SU-DHL-6 (cell line): ENCODE results near the gene LXN.

Experiments used
- H2AFZ ChIP-seq: fragments of 200-600 bp; sonication (generic); 2 replicates; pipeline ENCODE4 v1.6.1; 2014; ENCODE audit warnings: low read depth, mild to moderate bottlenecking, moderate library complexity, mixed read lengths, antibody characterized with exemption, low read length; ENCODE audit not compliant: severe bottlenecking
- H3F3A ChIP-seq: fragments of 200-600 bp; shearing (Covaris generic); 2 replicates; pipeline ENCODE4 v1.6.0; 2016; ENCODE audit warnings: antibody characterized with exemption, mild to moderate bottlenecking; ENCODE audit not compliant: insufficient read depth
- H3K27ac ChIP-seq: fragments of 200-600 bp; sonication (generic); 2 replicates; pipeline ENCODE4 v1.5.1; 2016; ENCODE audit warnings: low read depth, mild to moderate bottlenecking, low read length, moderate library complexity, mixed read lengths
- H3K27me3 ChIP-seq: fragments of 200-600 bp; sonication (generic), shearing (Covaris generic); 2 replicates; pipeline ENCODE4 v1.6.0; 2014; ENCODE audit warnings: mild to moderate bottlenecking, low read length
- H3K36me3 ChIP-seq: fragments of 200-600 bp; sonication (generic); 2 replicates; pipeline ENCODE4 v1.6.1; 2014; ENCODE audit warnings: mild to moderate bottlenecking, low read length, mixed read lengths
- H3K4me2 ChIP-seq: fragments of 300-600, 200-600 bp; shearing (Covaris generic), sonication (generic); 2 replicates; pipeline ENCODE4 v1.6.0; 2014; ENCODE audit warnings: low read length, low read depth, mild to moderate bottlenecking; ENCODE audit not compliant: poor library complexity, severe bottlenecking
- H3K4me3 ChIP-seq: fragments of 200-600 bp; sonication (generic); 2 replicates; pipeline ENCODE4 v1.5.1; 2014; ENCODE audit warnings: antibody characterized with exemption, low read length, mild to moderate bottlenecking, mixed read lengths; ENCODE audit not compliant: insufficient read depth, poor library complexity, severe bottlenecking
- H3K79me2 ChIP-seq: fragments of 200-600 bp; sonication (generic); 2 replicates; pipeline ENCODE4 v1.6.1; 2014; ENCODE audit warnings: mild to moderate bottlenecking, low read length, moderate library complexity; ENCODE audit not compliant: insufficient read depth
- H3K9ac ChIP-seq: fragments of 200-600 bp; sonication (generic); 2 replicates; pipeline ENCODE4 v1.7.0; 2014; ENCODE audit warnings: mild to moderate bottlenecking, low read length
- H3K9me2 ChIP-seq: fragments of 200-600 bp; sonication (generic); replicated peaks from 2 replicates; pipeline ENCODE4 v1.6.1; 2014; ENCODE audit warnings: low read length; ENCODE audit not compliant: insufficient read depth
- H3K9me3 ChIP-seq: fragments of 200-600 bp; sonication (generic); 2 replicates; pipeline ENCODE4 v1.6.1; 2014; ENCODE audit warnings: low read length, mixed read lengths; ENCODE audit not compliant: insufficient read depth
- H4K20me1 ChIP-seq: fragments of 200-600 bp; sonication (generic); 2 replicates; pipeline ENCODE4 v1.6.1; 2014; ENCODE audit warnings: low read depth, mild to moderate bottlenecking, antibody characterized with exemption, low read length, moderate library complexity, mixed read lengths
- EZH2phosphoT487 ChIP-seq: fragments of 200-600 bp; sonication (generic), shearing (Covaris generic); conservative IDR thresholded peaks from 2 replicates; pipeline ENCODE4 v1.6.1; 2018; ENCODE audit warnings: mild to moderate bottlenecking, antibody characterized with exemption, low read length, moderate library complexity, mixed read lengths
- TF ChIP-seq, protein P1 (sequence below): fragments of 200-600 bp; sonication (generic); IDR thresholded peaks from one replicate; pipeline ENCODE4 v1.5.1; 2017; ENCODE audit warnings: antibody characterized with exemption, mild to moderate bottlenecking, low read length, moderate library complexity; ENCODE audit not compliant: insufficient read depth, poor library complexity, severe bottlenecking

The LXN gene

DNA sequence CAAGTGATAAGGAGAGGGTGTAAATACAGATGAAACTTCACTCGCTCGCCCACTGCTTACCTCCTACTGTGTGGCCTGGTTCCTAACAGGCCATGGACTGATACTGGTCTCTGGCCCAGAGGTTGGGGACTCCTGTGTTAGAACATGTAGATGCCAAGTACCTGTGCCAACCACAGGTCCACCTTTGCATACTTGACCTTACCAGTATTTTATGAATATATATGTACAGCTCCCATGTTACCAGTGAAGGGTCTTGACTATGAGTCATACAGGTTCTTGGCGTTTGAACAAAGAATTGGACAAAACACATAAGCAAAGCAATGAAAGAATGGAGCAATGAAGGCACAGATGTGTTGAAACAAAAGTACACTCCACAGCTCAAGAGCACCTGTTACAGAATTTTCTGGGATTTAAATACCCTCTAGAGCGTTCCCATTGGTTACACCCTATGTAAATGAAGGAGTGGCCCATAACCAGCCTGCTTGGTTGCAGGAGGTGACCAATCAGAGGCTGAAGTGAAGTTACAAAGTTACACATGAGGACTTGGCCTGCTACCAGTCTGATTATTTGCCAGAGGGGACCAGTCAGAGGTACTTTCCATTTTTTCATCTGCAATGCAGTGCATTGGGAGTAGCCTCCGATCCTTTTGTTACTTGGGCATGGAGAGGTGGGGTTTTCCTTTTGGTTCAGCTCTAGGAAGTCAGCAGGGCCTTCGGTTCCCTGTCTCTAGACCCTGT is 29.8 kb downstream of the LXN start:
- no peaks in the 10 kb centered on the region for H4K20me1 ChIP-seq
- H3K27ac ChIP-seq, result no peak overlapping the region
- H3K9me3 ChIP-seq, result no peaks in the 10 kb centered on the region
- no peaks in the 10 kb centered on the region for H3K27me3 ChIP-seq
- no peak overlapping the region for H3K4me3 ChIP-seq
- no peaks in the 10 kb centered on the region for H3K9me2 ChIP-seq
- no peak overlapping the region for H2AFZ ChIP-seq
- no peak overlapping the region for H3K9ac ChIP-seq
- H3K4me2 ChIP-seq, result no peak overlapping the region
- H3K36me3 ChIP-seq, result peaks cover 7% of the 10 kb centered on the region; the same call in 1 of the 2 replicates
- peaks cover 30% of the 10 kb centered on the region for H3K79me2 ChIP-seq
- no peaks in the 10 kb centered on the region for H3F3A ChIP-seq
- TF ChIP-seq, protein P1, sequence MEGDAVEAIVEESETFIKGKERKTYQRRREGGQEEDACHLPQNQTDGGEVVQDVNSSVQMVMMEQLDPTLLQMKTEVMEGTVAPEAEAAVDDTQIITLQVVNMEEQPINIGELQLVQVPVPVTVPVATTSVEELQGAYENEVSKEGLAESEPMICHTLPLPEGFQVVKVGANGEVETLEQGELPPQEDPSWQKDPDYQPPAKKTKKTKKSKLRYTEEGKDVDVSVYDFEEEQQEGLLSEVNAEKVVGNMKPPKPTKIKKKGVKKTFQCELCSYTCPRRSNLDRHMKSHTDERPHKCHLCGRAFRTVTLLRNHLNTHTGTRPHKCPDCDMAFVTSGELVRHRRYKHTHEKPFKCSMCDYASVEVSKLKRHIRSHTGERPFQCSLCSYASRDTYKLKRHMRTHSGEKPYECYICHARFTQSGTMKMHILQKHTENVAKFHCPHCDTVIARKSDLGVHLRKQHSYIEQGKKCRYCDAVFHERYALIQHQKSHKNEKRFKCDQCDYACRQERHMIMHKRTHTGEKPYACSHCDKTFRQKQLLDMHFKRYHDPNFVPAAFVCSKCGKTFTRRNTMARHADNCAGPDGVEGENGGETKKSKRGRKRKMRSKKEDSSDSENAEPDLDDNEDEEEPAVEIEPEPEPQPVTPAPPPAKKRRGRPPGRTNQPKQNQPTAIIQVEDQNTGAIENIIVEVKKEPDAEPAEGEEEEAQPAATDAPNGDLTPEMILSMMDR, result no peak
- no peak for TF ChIP-seq EZH2phosphoT487

DNA sequence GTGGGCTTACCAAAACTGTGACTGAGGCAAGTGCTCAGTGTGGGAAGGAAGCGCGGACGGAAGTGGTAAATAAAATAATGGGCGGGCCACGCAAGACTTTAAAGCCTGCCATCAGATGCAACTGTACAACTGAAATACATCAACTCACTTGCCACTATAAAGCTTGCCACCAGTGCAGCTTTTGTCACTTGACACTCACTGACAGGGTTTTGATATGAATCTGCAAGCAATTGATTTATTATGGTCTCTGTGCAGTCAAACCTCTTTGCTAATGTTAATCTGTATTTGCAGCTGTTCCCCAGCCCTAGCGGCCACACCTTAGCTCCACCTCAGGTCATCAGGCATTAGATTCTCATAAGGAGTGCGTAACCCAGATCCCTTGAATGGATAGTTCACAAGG is 30.4 kb downstream of the LXN start:
- H3F3A ChIP-seq, result no peaks in the 10 kb centered on the region
- no peak overlapping the region for H3K27ac ChIP-seq
- H3K9me3 ChIP-seq, result no peaks in the 10 kb centered on the region
- no peaks in the 10 kb centered on the region for H3K27me3 ChIP-seq
- H3K79me2 ChIP-seq, result peaks cover 24% of the 10 kb centered on the region
- H3K9me2 ChIP-seq, result no peaks in the 10 kb centered on the region
- no peak overlapping the region for H3K4me3 ChIP-seq
- TF ChIP-seq, protein P1, result no peak
- TF ChIP-seq EZH2phosphoT487, result no peak
- no peak overlapping the region for H3K9ac ChIP-seq
- no peaks in the 10 kb centered on the region for H4K20me1 ChIP-seq
- H2AFZ ChIP-seq, result no peak overlapping the region
- H3K36me3 ChIP-seq, result peaks cover under 1% of the 10 kb centered on the region; the same call in 1 of the 2 replicates
- H3K4me2 ChIP-seq, result no peak overlapping the region

DNA sequence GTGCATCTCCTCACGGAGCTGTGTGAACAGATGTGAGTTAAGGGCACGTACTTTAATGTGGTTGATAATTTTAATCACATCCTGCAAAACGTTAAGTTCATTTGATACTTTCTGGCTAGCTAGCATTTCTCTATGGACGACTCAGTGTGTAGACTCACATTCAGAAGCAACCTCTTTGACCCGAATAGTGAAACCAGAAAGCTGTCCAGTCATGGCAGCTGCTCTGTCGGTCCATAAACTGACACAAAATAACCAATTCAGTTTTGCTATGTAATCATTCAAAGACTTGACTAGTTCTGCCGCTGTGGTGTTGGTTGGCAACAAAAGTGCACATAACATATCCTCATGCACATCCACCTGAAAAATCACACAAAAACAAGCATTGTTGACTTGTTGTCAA is 31.8 kb downstream of the LXN start:
- no peak overlapping the region for H3K27ac ChIP-seq

More for the DNA sequence above, 31.8 kb downstream of the LXN start:
- H3K4me3 ChIP-seq, result no peak overlapping the region
- peaks cover 13% of the 10 kb centered on the region for H3K79me2 ChIP-seq
- H3K4me2 ChIP-seq, result no peak overlapping the region
- H4K20me1 ChIP-seq, result no peaks in the 10 kb centered on the region
- no peak overlapping the region for H3K9ac ChIP-seq
- no peak overlapping the region for H2AFZ ChIP-seq
- no peaks in the 10 kb centered on the region for H3K27me3 ChIP-seq
- no peaks in the 10 kb centered on the region for H3F3A ChIP-seq
- no peaks in the 10 kb centered on the region for H3K9me2 ChIP-seq
- TF ChIP-seq EZH2phosphoT487, result no peak
- TF ChIP-seq, protein P1, result no peak
- no peaks in the 10 kb centered on the region for H3K36me3 ChIP-seq
- H3K9me3 ChIP-seq, result no peaks in the 10 kb centered on the region
